Neuronal stem cell (in vitro differentiated cells): ENCODE measurements around the gene LILRB4.
A peak's percentile ranks its signal among the peaks of the same experiment; 100 is the strongest.

Experiments used
- DNase-seq: peaks from one replicate; pipeline ENCODE4 v3.0.0-alpha.2; 2013; ENCODE audit warnings: low spot score
- H2AFZ ChIP-seq: one replicate; pipeline ENCODE4 v1.6.1; 2013; ENCODE audit warnings: mild to moderate bottlenecking, low read length, inconsistent platforms
- H2AK5ac ChIP-seq: 2 replicates; pipeline ENCODE4 v1.6.1; 2013; ENCODE audit warnings: low read depth, mild to moderate bottlenecking, inconsistent platforms, low read length, moderate library complexity, mixed read lengths
- H2BK120ac ChIP-seq: 2 replicates; pipeline ENCODE4 v1.6.1; 2013; ENCODE audit warnings: low read depth, mild to moderate bottlenecking, inconsistent platforms, low read length, moderate library complexity, mixed read lengths
- H2BK12ac ChIP-seq: one replicate; pipeline ENCODE4 v1.6.1; 2013; ENCODE audit warnings: low read length, inconsistent platforms
- H2BK15ac ChIP-seq: 2 replicates; pipeline ENCODE4 v1.6.1; 2013; ENCODE audit warnings: mild to moderate bottlenecking, low read length, inconsistent platforms, mixed read lengths
- H2BK5ac ChIP-seq: one replicate; pipeline ENCODE4 v1.6.1; 2013; ENCODE audit warnings: inconsistent platforms, mild to moderate bottlenecking, low read length, moderate library complexity
- H3K14ac ChIP-seq: one replicate; pipeline ENCODE4 v1.6.1; 2013; ENCODE audit warnings: low read length, inconsistent platforms
- H3K18ac ChIP-seq: 2 replicates; pipeline ENCODE4 v1.6.1; 2013; ENCODE audit warnings: low read length, inconsistent platforms
- H3K23ac ChIP-seq: 2 replicates; pipeline ENCODE4 v1.6.1; 2013; ENCODE audit warnings: low read depth, mild to moderate bottlenecking, mixed read lengths, low read length, inconsistent platforms; ENCODE audit not compliant: poor library complexity
- H3K27ac ChIP-seq: replicated peaks from 3 replicates; pipeline ENCODE4 v1.5.1; 2013; ENCODE audit warnings: low read length, inconsistent platforms
- H3K27me3 ChIP-seq, 3 experiments: 2 replicates each; pipeline ENCODE4 v1.6.1; 2013; ENCODE audit warnings: low read length in 3 of 3, mild to moderate bottlenecking in 2 of 3, inconsistent platforms in 1 of 3, low read depth in 1 of 3, mixed read lengths in 1 of 3, moderate library complexity in 1 of 3; ENCODE audit not compliant: control insufficient read depth in 3 of 3, insufficient read depth in 3 of 3
- H3K36me3 ChIP-seq, 2 donors: replicated peaks in 1 of 2; 2 replicates each; pipeline ENCODE4 v1.6.1; 2013; ENCODE audit warnings: low read length in 2 of 2; ENCODE audit not compliant: control insufficient read depth in 2 of 2, insufficient read depth in 2 of 2
- H3K4ac ChIP-seq: 2 replicates; pipeline ENCODE4 v1.6.1; 2013; ENCODE audit warnings: inconsistent platforms, mild to moderate bottlenecking, low read length, moderate library complexity
- H3K4me1 ChIP-seq, 2 donors: 1 replicate in 1 of 2; 2 replicates in 1 of 2; pipeline ENCODE4 v1.6.1; 2013; ENCODE audit warnings: low read length in 2 of 2, low read depth in 1 of 2; ENCODE audit not compliant: control insufficient read depth in 2 of 2, insufficient read depth in 1 of 2
- H3K4me2 ChIP-seq: one replicate; pipeline ENCODE4 v1.6.1; 2013; ENCODE audit warnings: mild to moderate bottlenecking, low read length, inconsistent platforms; ENCODE audit not compliant: insufficient read depth, poor library complexity, severe bottlenecking
- H3K4me3 ChIP-seq, 2 donors: 2 replicates each; pipeline ENCODE4 v1.5.1; 2013; ENCODE audit warnings: low read length in 2 of 2, mild to moderate bottlenecking in 2 of 2, inconsistent platforms in 1 of 2, moderate library complexity in 1 of 2
- H3K79me1 ChIP-seq: one replicate; pipeline ENCODE4 v1.6.1; 2013; ENCODE audit warnings: low read depth, mild to moderate bottlenecking, inconsistent platforms, low read length, moderate library complexity
- H3K9ac ChIP-seq: one replicate; pipeline ENCODE4 v1.6.1; 2013; ENCODE audit warnings: mild to moderate bottlenecking, low read depth, low read length, inconsistent platforms; ENCODE audit not compliant: poor library complexity
- H3K9me3 ChIP-seq, 2 donors: replicated peaks in 1 of 2; 2 replicates each; pipeline versions ENCODE3 to v1.6.1; 2013; ENCODE audit warnings: low read length in 2 of 2, mild to moderate bottlenecking in 2 of 2, inconsistent platforms in 1 of 2, low read depth in 1 of 2, mixed read lengths in 1 of 2, moderate library complexity in 1 of 2; ENCODE audit not compliant: control insufficient read depth in 2 of 2, insufficient read depth in 1 of 2
- H4K8ac ChIP-seq: one replicate; pipeline ENCODE4 v1.6.1; 2013; ENCODE audit warnings: low read depth, mild to moderate bottlenecking, inconsistent platforms, low read length, moderate library complexity
- H4K91ac ChIP-seq: one replicate; pipeline ENCODE4 v1.6.1; 2013; ENCODE audit warnings: low read length, low read depth, mild to moderate bottlenecking, inconsistent platforms; ENCODE audit not compliant: poor library complexity
- WGBS, 2 donors: extraction: QIAGEN DNeasy Blood & Tissue Kit; methylation state at CpG; one replicate each; pipeline ENCODE4 v1.1.7; 2013; ENCODE audit warnings: missing lambda C conversion rate in 2 of 2, mixed read lengths in 1 of 2; ENCODE audit not compliant: insufficient read length in 2 of 2, insufficient replicate concordance in 1 of 2; ENCODE audit errors: extremely low coverage in 2 of 2; 5-methylcytosine and 5-hydroxymethylcytosine counted together

The LILRB4 gene

GRCh38 chr19:54661846-54662481, 821 bp upstream of the LILRB4 start:
- no peak for DNase-seq
- Histone ChIP-seq H3K9me3 (peaks cover 0 to 43% of the 10 kb centered on the region in 2 donors), H2BK5ac (no peak overlapping the region), H3K79me1 (no peaks in the 10 kb centered on the region), H4K8ac (no peak overlapping the region), H3K18ac (no peak overlapping the region), H3K14ac (no peak overlapping the region), H2BK120ac (no peak overlapping the region), H2AFZ (no peak overlapping the region), H2BK15ac (no peak overlapping the region), H2AK5ac (no peak overlapping the region), H3K27ac (no peak overlapping the region), H3K4ac (no peak overlapping the region), H3K27me3 (no peaks in the 10 kb centered on the region), H3K23ac (no peak overlapping the region), H2BK12ac (no peak overlapping the region), H3K9ac (no peak overlapping the region), H3K4me2 (no peak overlapping the region), H3K36me3 (no peaks in the 10 kb centered on the region), H4K91ac (no peak overlapping the region), H3K4me3 (no peak overlapping the region), H3K4me1 (no peaks in the 10 kb centered on the region)
- WGBS, 2 donors, result no CpG with 5 or more reads among the region's 13 CpGs

- no peak overlapping the region for H3K14ac ChIP-seq
- no peak overlapping the region for H3K18ac ChIP-seq
- H4K91ac ChIP-seq, result no peak overlapping the region
- no peak overlapping the region for H2AK5ac ChIP-seq
- no peaks in the 10 kb centered on the region for H3K36me3 ChIP-seq
- WGBS, 2 donors, result no CpG with 5 or more reads among the region's 6 CpGs
- H2AFZ ChIP-seq, result no peak overlapping the region
- no peaks in the 10 kb centered on the region for H3K79me1 ChIP-seq
- no peaks in the 10 kb centered on the region for H3K27me3 ChIP-seq
- H3K27ac ChIP-seq, result no peak overlapping the region
- DNase-seq, result no peak
- H3K4ac ChIP-seq, result no peak overlapping the region
- H4K8ac ChIP-seq, result no peak overlapping the region
- H2BK5ac ChIP-seq, result no peak overlapping the region
- peaks cover 0 to 42% of the 10 kb centered on the region in 2 donors for H3K9me3 ChIP-seq
- H3K9ac ChIP-seq, result no peak overlapping the region
- no peak overlapping the region for H2BK120ac ChIP-seq
- H2BK12ac ChIP-seq, result no peak overlapping the region
- no peak overlapping the region for H2BK15ac ChIP-seq
- no peak overlapping the region for H3K4me3 ChIP-seq
- no peak overlapping the region for H3K4me2 ChIP-seq
- H3K4me1 ChIP-seq, result no peaks in the 10 kb centered on the region
- H3K23ac ChIP-seq, result peak overlapping the region; percentile 28
Measured at GRCh38 chr19:54665530-54665929, 2.7 kb downstream of the LILRB4 start.

GRCh38 chr19:54667217-54667616, 4.4 kb downstream of the LILRB4 start:
- H2BK15ac ChIP-seq, result no peak overlapping the region
- H3K4me3 ChIP-seq, result no peak overlapping the region
- H3K14ac ChIP-seq, result no peak overlapping the region
- DNase-seq, result no peak
- H2BK120ac ChIP-seq, result no peak overlapping the region
- no peaks in the 10 kb centered on the region for H3K79me1 ChIP-seq
- H3K27me3 ChIP-seq, result no peaks in the 10 kb centered on the region
- no peak overlapping the region for H4K91ac ChIP-seq
- H3K27ac ChIP-seq, result no peak overlapping the region
- H3K9me3 ChIP-seq, result peaks cover 0 to 45% of the 10 kb centered on the region in 2 donors
- no peaks in the 10 kb centered on the region for H3K4me1 ChIP-seq
- H3K4me2 ChIP-seq, result no peak overlapping the region
- H3K36me3 ChIP-seq, result no peaks in the 10 kb centered on the region
- no peak overlapping the region for H2BK5ac ChIP-seq
- H4K8ac ChIP-seq, result no peak overlapping the region
- no CpG with 5 or more reads among the region's 12 CpGs for WGBS, 2 donors
- H3K18ac ChIP-seq, result no peak overlapping the region
- no peak overlapping the region for H3K4ac ChIP-seq
- no peak overlapping the region for H2BK12ac ChIP-seq
- H2AK5ac ChIP-seq, result no peak overlapping the region
- H3K23ac ChIP-seq, result no peak overlapping the region
- H3K9ac ChIP-seq, result no peak overlapping the region
- no peak overlapping the region for H2AFZ ChIP-seq

- H2BK15ac ChIP-seq, result no peak overlapping the region
- H3K9me3 ChIP-seq, result peaks cover 0 to 42% of the 10 kb centered on the region in 2 donors
- H3K27me3 ChIP-seq, result no peaks in the 10 kb centered on the region
Measured at GRCh38 chr19:54668353-54668752, 5.6 kb downstream of the LILRB4 start.

More at GRCh38 chr19:54668353-54668752, 5.6 kb downstream of the LILRB4 start:
- H2BK12ac ChIP-seq, result no peak overlapping the region
- H3K14ac ChIP-seq, result no peak overlapping the region
- H3K4me3 ChIP-seq, result no peak overlapping the region
- no peak overlapping the region for H3K23ac ChIP-seq
- H2AK5ac ChIP-seq, result no peak overlapping the region
- no peaks in the 10 kb centered on the region for H3K36me3 ChIP-seq
- H3K79me1 ChIP-seq, result no peaks in the 10 kb centered on the region
- no peak overlapping the region for H4K8ac ChIP-seq
- H4K91ac ChIP-seq, result no peak overlapping the region
- H3K9ac ChIP-seq, result no peak overlapping the region
- no peak overlapping the region for H2BK120ac ChIP-seq
- no peaks in the 10 kb centered on the region for H3K4me1 ChIP-seq
- H3K4me2 ChIP-seq, result no peak overlapping the region
- no peak for DNase-seq
- H3K18ac ChIP-seq, result no peak overlapping the region
- no peak overlapping the region for H2BK5ac ChIP-seq
- no peak overlapping the region for H3K27ac ChIP-seq
- no peak overlapping the region for H3K4ac ChIP-seq
- H2AFZ ChIP-seq, result no peak overlapping the region
- no CpG with 5 or more reads among the region's 1 CpG for WGBS, 2 donors
